Measurements from ENCODE around the gene RIC8B.

Gene RIC8B

DNA sequence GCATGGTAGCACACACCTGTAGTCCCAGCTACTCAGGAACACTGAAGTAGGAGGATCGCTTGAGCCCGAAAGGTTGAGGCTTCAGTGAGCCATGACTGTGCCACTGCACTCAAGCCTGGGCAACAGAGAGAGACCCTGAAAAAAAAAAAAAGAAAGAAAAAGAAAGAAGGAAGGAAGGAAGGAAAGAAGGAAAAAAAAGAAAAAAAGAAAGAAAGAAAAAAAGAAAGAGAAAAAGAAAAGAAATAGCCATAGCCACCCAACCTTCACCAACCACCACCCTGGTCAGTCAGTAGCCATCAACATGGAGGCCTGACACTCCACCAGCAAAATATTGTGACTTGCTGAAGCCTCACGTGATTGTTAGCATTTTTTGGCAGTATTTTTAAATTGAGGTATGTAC, 159.8 kb downstream of the RIC8B start:
- no peak for DNase-seq
